GM23338 (cell line): Measurements from ENCODE around the gene NTRK3. TPM values are rescaled to one million over a fixed set of nuclear protein-coding genes. Genes with fewer than 3 reads are reported as not detected.
A peak's percentile ranks its signal among the peaks of the same experiment; 100 is the strongest.

ENCODE experiments used
- ATAC-seq: fragments of 200-7000 bp; cut with Tn5 transposase; 3 replicates; pipeline ENCODE4 v1.9.1; 2020
- DNase-seq: peaks from one replicate; pipeline ENCODE4 v3.0.0-alpha.2; 2015; ENCODE audit warnings: low spot score
- H2AFZ ChIP-seq: fragments of 200-600 bp; sonication (generic); 2 replicates; pipeline ENCODE4 v1.8.0; 2016; ENCODE audit warnings: antibody characterized with exemption, mild to moderate bottlenecking, moderate library complexity
- H3F3A ChIP-seq: fragments of 200-600 bp; sonication (generic); replicated peaks from 2 replicates; pipeline ENCODE4 v1.8.0; 2017; ENCODE audit warnings: antibody characterized with exemption, mixed run types, low read depth
- H3K27ac ChIP-seq: fragments of 200-600 bp; sonication (generic); 2 replicates; pipeline ENCODE4 v1.6.1; 2016; ENCODE audit warnings: low read depth
- H3K27me3 ChIP-seq: fragments of 200-600 bp; sonication (generic); 2 replicates; pipeline ENCODE4 v1.8.0; 2016; ENCODE audit warnings: mild to moderate bottlenecking, mixed run types, moderate library complexity; ENCODE audit not compliant: insufficient read depth
- H3K36me3 ChIP-seq: fragments of 200-600 bp; sonication (generic); 2 replicates; pipeline ENCODE4 v1.8.0; 2016; ENCODE audit warnings: mild to moderate bottlenecking; ENCODE audit not compliant: insufficient read depth
- H3K4me1 ChIP-seq: fragments of 200-600 bp; sonication (generic); 2 replicates; pipeline ENCODE4 v1.8.0; 2016; ENCODE audit warnings: mild to moderate bottlenecking, moderate library complexity; ENCODE audit not compliant: insufficient read depth
- H3K4me2 ChIP-seq: fragments of 200-600 bp; sonication (generic); 2 replicates; pipeline ENCODE4 v1.7.1; 2017; ENCODE audit warnings: mixed run types
- H3K4me3 ChIP-seq: fragments of 200-600 bp; sonication (generic); 2 replicates; pipeline ENCODE4 v1.6.1; 2016; ENCODE audit warnings: mixed run types
- H3K79me2 ChIP-seq: fragments of 200-600 bp; sonication (generic); replicated peaks from 2 replicates; pipeline ENCODE4 v1.8.0; 2017; ENCODE audit warnings: mild to moderate bottlenecking; ENCODE audit not compliant: insufficient read depth
- H3K9me2 ChIP-seq: fragments of 200-600 bp; sonication (generic); 2 replicates; pipeline ENCODE4 v1.8.0; 2017; ENCODE audit not compliant: insufficient read depth
- H4K20me1 ChIP-seq: fragments of 200-600 bp; sonication (generic); replicated peaks from 2 replicates; pipeline ENCODE4 v1.8.0; 2017; ENCODE audit warnings: mild to moderate bottlenecking; ENCODE audit not compliant: insufficient read depth
- H3K27ac Mint-ChIP-seq: 2 replicates; pipeline ENCODE4 v1.8.0; 2020; ENCODE audit warnings: inconsistent platforms, mild to moderate bottlenecking, moderate library complexity, mixed read lengths
- H3K27me3 Mint-ChIP-seq: 3 replicates; pipeline ENCODE4 v1.8.0; 2022; ENCODE audit warnings: low read depth, mild to moderate bottlenecking, moderate library complexity, mixed read lengths, inconsistent platforms; ENCODE audit not compliant: insufficient read depth, poor library complexity
- H3K36me3 Mint-ChIP-seq: 3 replicates; pipeline ENCODE4 v1.8.0; 2021; ENCODE audit warnings: low read depth, mild to moderate bottlenecking, inconsistent platforms, moderate library complexity, mixed read lengths
- H3K4me1 Mint-ChIP-seq: 3 replicates; pipeline ENCODE4 v1.8.0; 2020; ENCODE audit warnings: mild to moderate bottlenecking, inconsistent platforms, mixed read lengths
- H3K4me3 Mint-ChIP-seq: 3 replicates; pipeline ENCODE4 v1.8.0; 2021; ENCODE audit warnings: moderate library complexity, mild to moderate bottlenecking, inconsistent platforms, mixed read lengths
- H3K9me3 Mint-ChIP-seq: 3 replicates; pipeline ENCODE4 v1.8.0; 2020; ENCODE audit warnings: moderate library complexity, mild to moderate bottlenecking, inconsistent platforms, mixed read lengths
- CREB1 ChIP-seq: fragments of 250-450 bp; sonication (Bioruptor Pico); IDR thresholded peaks from 2 replicates; pipeline ENCODE4 v1.5.0; 2020; ENCODE audit warnings: low read depth, mild to moderate bottlenecking, moderate library complexity
- CTCF ChIP-seq, 2 experiments: fragments of 200-600 bp in 1 of 2; sonication (generic) in 1 of 2; conservative IDR thresholded peaks; 2 replicates each; pipeline versions ENCODE4 v1.5.1 to v1.6.1; 2016 to 2017; ENCODE audit warnings: antibody characterized with exemption in 2 of 2, low read depth in 2 of 2, mild to moderate bottlenecking in 2 of 2, moderate library complexity in 1 of 2
- EZH2 ChIP-seq: fragments of 200-600 bp; sonication (generic); IDR thresholded peaks from one replicate; pipeline ENCODE4 v1.8.0; 2017; ENCODE audit warnings: antibody characterized with exemption, mild to moderate bottlenecking, low read depth; ENCODE audit not compliant: unreplicated experiment
- EZH2phosphoT487 ChIP-seq: fragments of 200-600 bp; sonication (generic); IDR thresholded peaks from one replicate; pipeline ENCODE4 v1.8.1; 2018; ENCODE audit warnings: antibody characterized with exemption; ENCODE audit not compliant: unreplicated experiment
- JUNB ChIP-seq: IDR thresholded peaks from one replicate; pipeline ENCODE4 v1.6.1; 2016; ENCODE audit warnings: antibody characterized with exemption; ENCODE audit not compliant: unreplicated experiment
- NANOG ChIP-seq: IDR thresholded peaks from 2 replicates; pipeline ENCODE4 v1.6.1; 2016; ENCODE audit warnings: antibody characterized with exemption, borderline replicate concordance
- POLR2AphosphoS5 ChIP-seq: IDR thresholded peaks from 2 replicates; pipeline ENCODE4 v1.6.1; 2016; ENCODE audit warnings: antibody characterized with exemption, low read depth
- REST ChIP-seq: IDR thresholded peaks from one replicate; pipeline ENCODE4 v1.6.1; 2018; ENCODE audit warnings: antibody characterized with exemption; ENCODE audit not compliant: unreplicated experiment
- STAT1 ChIP-seq: IDR thresholded peaks from one replicate; pipeline ENCODE4 v1.6.1; 2016; ENCODE audit warnings: antibody characterized with exemption; ENCODE audit not compliant: unreplicated experiment
- ZNF114 ChIP-seq: fragments of 250-450 bp; sonication (Bioruptor Pico); IDR thresholded peaks from 2 replicates; pipeline ENCODE4 v1.5.0; 2020; ENCODE audit warnings: mild to moderate bottlenecking, moderate library complexity
- ZNF331 ChIP-seq: fragments of 250-450 bp; sonication (Bioruptor Pico); IDR thresholded peaks from 2 replicates; pipeline ENCODE4 v1.5.0; 2020; ENCODE audit warnings: low read depth, mild to moderate bottlenecking, moderate library complexity
- polyA plus RNA-seq: library from polyadenylated mRNA; unstranded; fragments of >200 nt; fragmentation: Nextera tagmentation; extraction: Ambion mirVana; gene quantifications from 2 replicates; pipeline ENCODE4 v1.2.1, GENCODE V29; 2016
- total RNA-seq: library from RNA; depleted of rRNA; stranded (reverse); fragments of >200 nt; shearing (Covaris generic); gene quantifications from 2 replicates; pipeline ENCODE4 v1.2.3, GENCODE V29; 2014
- TF ChIP-seq, protein P1 (sequence below): IDR thresholded peaks from 2 replicates; pipeline ENCODE4 v1.6.1; 2016; ENCODE audit warnings: antibody characterized with exemption

NTRK3 gene
- total and polyA plus RNA-seq, 2 experiments from 2014 or later = 3.1 to 5.3 TPM

GRCh38 chr15:88193415-88193814, 63.1 kb downstream of the NTRK3 start:
- ATAC-seq = peak; percentile 42; the same call in 2 of the 3 replicates
- H3K9me3 Mint-ChIP-seq = no peaks in the 10 kb centered on the region; the same call in 2 of the 3 replicates
- peak; percentile 28 for DNase-seq
- no peak overlapping the region for H3K4me3 Mint-ChIP-seq
- H3K4me1 Mint-ChIP-seq = peaks cover 7% of the 10 kb centered on the region
- no peaks in the 10 kb centered on the region for H3F3A ChIP-seq
- no peaks in the 10 kb centered on the region for H4K20me1 ChIP-seq
- H3K27me3 Mint-ChIP-seq = no peaks in the 10 kb centered on the region
- no peak overlapping the region for H3K27ac Mint-ChIP-seq
- H3K79me2 ChIP-seq = no peaks in the 10 kb centered on the region
- H3K4me2 ChIP-seq = no peak overlapping the region
- no peak overlapping the region for H3K27ac ChIP-seq
- H3K4me3 ChIP-seq = no peak overlapping the region
- H3K36me3 ChIP-seq = no peaks in the 10 kb centered on the region
- peaks cover 5% of the 10 kb centered on the region; the same call in 1 of the 2 replicates for H3K9me2 ChIP-seq
- H3K36me3 Mint-ChIP-seq = no peaks in the 10 kb centered on the region; the same call in 2 of the 3 replicates
- H3K27me3 ChIP-seq = no peaks in the 10 kb centered on the region
- H2AFZ ChIP-seq = no peak overlapping the region
- H3K4me1 ChIP-seq = no peaks in the 10 kb centered on the region
- peak in 1 of 2 experiments; percentile 6; a peak in 1 of 4 replicates for TF ChIP-seq CTCF (conservative IDR thresholded peaks at IDR 0.05; ENCODE audit: low read depth in 2 of 2)
- no peak for TF ChIP-seq EZH2

- H3K9me2 ChIP-seq = 0 out of 2 replicates have a peak, but pooled peaks cover 5% of the 10 kb centered on the region
- no peaks in the 10 kb centered on the region for H3K4me1 ChIP-seq
- H3K9me3 Mint-ChIP-seq = no peaks in the 10 kb centered on the region; the same call in 2 of the 3 replicates
- H3K4me1 Mint-ChIP-seq = peaks cover 7% of the 10 kb centered on the region
- H3K36me3 Mint-ChIP-seq = no peaks in the 10 kb centered on the region; the same call in 2 of the 3 replicates
- H3K79me2 ChIP-seq = no peaks in the 10 kb centered on the region
- ATAC-seq (no peak), DNase-seq (no peak)
- no peak overlapping the region for H3K27ac Mint-ChIP-seq
- no peaks in the 10 kb centered on the region for H3K27me3 ChIP-seq
- no peaks in the 10 kb centered on the region for H3F3A ChIP-seq
- no peak overlapping the region for H3K4me3 ChIP-seq
- H3K4me2 ChIP-seq = no peak overlapping the region
- H4K20me1 ChIP-seq = no peaks in the 10 kb centered on the region
- H3K27me3 Mint-ChIP-seq = no peaks in the 10 kb centered on the region
- H3K4me3 Mint-ChIP-seq = no peak overlapping the region
- H3K36me3 ChIP-seq = no peaks in the 10 kb centered on the region
- H2AFZ ChIP-seq = no peak overlapping the region
- H3K27ac ChIP-seq = no peak overlapping the region
- TF ChIP-seq, protein P1, sequence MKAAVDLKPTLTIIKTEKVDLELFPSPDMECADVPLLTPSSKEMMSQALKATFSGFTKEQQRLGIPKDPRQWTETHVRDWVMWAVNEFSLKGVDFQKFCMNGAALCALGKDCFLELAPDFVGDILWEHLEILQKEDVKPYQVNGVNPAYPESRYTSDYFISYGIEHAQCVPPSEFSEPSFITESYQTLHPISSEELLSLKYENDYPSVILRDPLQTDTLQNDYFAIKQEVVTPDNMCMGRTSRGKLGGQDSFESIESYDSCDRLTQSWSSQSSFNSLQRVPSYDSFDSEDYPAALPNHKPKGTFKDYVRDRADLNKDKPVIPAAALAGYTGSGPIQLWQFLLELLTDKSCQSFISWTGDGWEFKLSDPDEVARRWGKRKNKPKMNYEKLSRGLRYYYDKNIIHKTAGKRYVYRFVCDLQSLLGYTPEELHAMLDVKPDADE = no peak
- TF ChIP-seq ZNF114 (CRISPR knock-in tag) (no peak), NANOG (no peak), JUNB (no peak), ZNF331 (CRISPR knock-in tag) (no peak), POLR2AphosphoS5 (no peak), REST (no peak), EZH2phosphoT487 (no peak), CTCF (conservative IDR thresholded peaks at IDR 0.05; ENCODE audit: low read depth in 2 of 2) (no peak), CREB1 (no peak), STAT1 (no peak)
Observed at GRCh38 chr15:88191812-88192165, 64.8 kb downstream of the NTRK3 start.
